Glutamatergic neuron (in vitro differentiated cells): ENCODE results near the gene COG6. TPM values are rescaled to one million over a fixed set of nuclear protein-coding genes. Genes with fewer than 3 reads are reported as not detected.
A peak's percentile ranks its signal among the peaks of the same experiment; 100 is the strongest.

Experiments used
- DNase-seq: peaks from one replicate; pipeline ENCODE4 v3.0.0; 2022
- H3K27ac Mint-ChIP-seq: one replicate; pipeline ENCODE4 v1.8.0; 2020; ENCODE audit warnings: mild to moderate bottlenecking, mixed read lengths, inconsistent platforms; ENCODE audit not compliant: unreplicated experiment
- H3K27me3 Mint-ChIP-seq: one replicate; pipeline ENCODE4 v1.8.0; 2020; ENCODE audit warnings: mild to moderate bottlenecking, moderate library complexity, mixed read lengths, inconsistent platforms; ENCODE audit not compliant: unreplicated experiment
- H3K36me3 Mint-ChIP-seq: one replicate; pipeline ENCODE4 v1.8.0; 2020; ENCODE audit warnings: mild to moderate bottlenecking, mixed read lengths, inconsistent platforms; ENCODE audit not compliant: unreplicated experiment
- H3K4me1 Mint-ChIP-seq: one replicate; pipeline ENCODE4 v1.8.0; 2020; ENCODE audit warnings: mild to moderate bottlenecking, low read depth, mixed read lengths, inconsistent platforms; ENCODE audit not compliant: unreplicated experiment
- H3K4me3 Mint-ChIP-seq: one replicate; pipeline ENCODE4 v1.8.0; 2020; ENCODE audit warnings: mild to moderate bottlenecking, mixed read lengths, inconsistent platforms; ENCODE audit not compliant: unreplicated experiment
- H3K9me3 Mint-ChIP-seq: one replicate; pipeline ENCODE4 v1.8.0; 2020; ENCODE audit warnings: mild to moderate bottlenecking, moderate library complexity, mixed read lengths, inconsistent platforms; ENCODE audit not compliant: unreplicated experiment
- total RNA-seq: library from RNA; stranded (reverse); fragmentation: NEBNext Ultra II Directional; extraction: Animal tissue kit (Norgen Biotek cat#: 25700); gene quantifications from one replicate; pipeline ENCODE4 v1.2.1, GENCODE V29; 2021; ENCODE audit not compliant: unreplicated experiment
- TF ChIP-seq, protein P1 (sequence below): fragments of 200-600 bp; sonication (generic); IDR thresholded peaks from one replicate; pipeline ENCODE4 v1.5.0; 2021; ENCODE audit not compliant: partially characterized antibody, unreplicated experiment

Gene COG6
- total RNA-seq, 1 donor from 2014 or later = 25.5 TPM

DNA sequence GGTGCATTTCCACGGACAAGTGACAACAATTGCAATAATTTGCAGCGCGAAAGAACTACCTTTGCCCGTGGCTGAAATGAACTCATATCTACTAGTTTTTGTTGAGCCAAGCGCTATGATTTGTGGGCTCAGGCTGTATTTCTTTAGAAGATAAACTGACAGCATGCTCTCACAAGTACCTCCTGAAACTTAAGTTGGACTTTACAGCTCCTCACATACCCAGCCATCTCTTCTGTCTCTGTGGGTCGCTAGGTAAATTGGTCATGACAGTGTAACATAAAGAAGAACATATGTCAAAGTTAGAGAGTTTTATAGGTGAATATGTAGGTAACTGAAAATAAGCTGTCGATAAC, 839 bp downstream of the COG6 start:
- DNase-seq = no peak
- H3K27me3 Mint-ChIP-seq = peaks cover 8% of the 10 kb centered on the region
- peak overlapping the region; percentile 10 for H3K27ac Mint-ChIP-seq

DNA sequence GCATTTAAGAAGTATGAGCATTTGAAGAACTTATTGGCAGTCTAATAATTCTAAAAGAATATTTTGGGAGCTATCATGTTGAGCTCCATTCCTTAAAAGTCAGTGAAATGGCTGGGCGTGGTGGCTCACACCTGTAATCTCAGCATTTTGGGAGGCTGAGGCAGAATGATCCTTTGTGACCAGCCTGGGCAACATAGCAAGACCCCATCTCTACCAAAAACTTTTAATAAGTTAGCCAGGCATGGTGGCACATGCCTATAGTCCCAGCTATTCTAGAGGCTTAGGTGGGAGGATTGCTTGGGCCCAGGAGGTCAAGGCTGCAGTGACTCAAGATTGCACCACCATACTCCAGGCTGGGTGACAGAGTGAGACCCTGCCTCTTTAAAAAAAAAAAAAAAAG, 8.0 kb downstream of the COG6 start:
- Mint-ChIP-seq H3K4me3 (no peak overlapping the region), H3K27ac (no peak overlapping the region), H3K36me3 (no peaks in the 10 kb centered on the region), H3K4me1 (no peaks in the 10 kb centered on the region), H3K9me3 (no peaks in the 10 kb centered on the region), H3K27me3 (no peaks in the 10 kb centered on the region)
- DNase-seq = no peak
- TF ChIP-seq, protein P1, sequence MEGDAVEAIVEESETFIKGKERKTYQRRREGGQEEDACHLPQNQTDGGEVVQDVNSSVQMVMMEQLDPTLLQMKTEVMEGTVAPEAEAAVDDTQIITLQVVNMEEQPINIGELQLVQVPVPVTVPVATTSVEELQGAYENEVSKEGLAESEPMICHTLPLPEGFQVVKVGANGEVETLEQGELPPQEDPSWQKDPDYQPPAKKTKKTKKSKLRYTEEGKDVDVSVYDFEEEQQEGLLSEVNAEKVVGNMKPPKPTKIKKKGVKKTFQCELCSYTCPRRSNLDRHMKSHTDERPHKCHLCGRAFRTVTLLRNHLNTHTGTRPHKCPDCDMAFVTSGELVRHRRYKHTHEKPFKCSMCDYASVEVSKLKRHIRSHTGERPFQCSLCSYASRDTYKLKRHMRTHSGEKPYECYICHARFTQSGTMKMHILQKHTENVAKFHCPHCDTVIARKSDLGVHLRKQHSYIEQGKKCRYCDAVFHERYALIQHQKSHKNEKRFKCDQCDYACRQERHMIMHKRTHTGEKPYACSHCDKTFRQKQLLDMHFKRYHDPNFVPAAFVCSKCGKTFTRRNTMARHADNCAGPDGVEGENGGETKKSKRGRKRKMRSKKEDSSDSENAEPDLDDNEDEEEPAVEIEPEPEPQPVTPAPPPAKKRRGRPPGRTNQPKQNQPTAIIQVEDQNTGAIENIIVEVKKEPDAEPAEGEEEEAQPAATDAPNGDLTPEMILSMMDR = no peak

More for the DNA sequence above, 839 bp downstream of the COG6 start:
- H3K4me3 Mint-ChIP-seq = peak overlapping the region; percentile 98
- no peaks in the 10 kb centered on the region for H3K36me3 Mint-ChIP-seq
- peaks cover 5% of the 10 kb centered on the region for H3K9me3 Mint-ChIP-seq
- TF ChIP-seq, protein P1 = no peak
- peaks cover 1% of the 10 kb centered on the region for H3K4me1 Mint-ChIP-seq

DNA sequence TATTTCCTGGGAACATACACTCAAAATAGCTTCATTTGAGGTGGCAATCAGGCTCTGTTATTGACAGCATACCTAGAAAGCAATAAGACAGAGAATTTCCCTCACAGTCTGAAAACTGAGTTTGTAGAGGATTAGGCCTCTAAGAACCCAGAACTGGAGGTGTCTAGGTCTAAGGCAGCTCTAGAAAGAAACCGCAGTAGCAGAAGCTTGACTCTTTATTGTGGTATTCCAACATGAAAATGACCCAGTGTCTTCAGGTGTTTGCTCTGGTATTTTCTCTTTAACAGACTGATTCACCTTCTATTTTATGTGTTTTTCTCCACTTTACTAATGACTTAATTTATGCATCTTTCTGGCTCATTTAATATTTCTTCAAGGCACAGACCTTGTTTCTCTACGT, 8.5 kb downstream of the COG6 start:
- H3K4me3 Mint-ChIP-seq = no peak overlapping the region
- no peak for DNase-seq
- no peak overlapping the region for H3K27ac Mint-ChIP-seq
- no peaks in the 10 kb centered on the region for H3K27me3 Mint-ChIP-seq
- H3K36me3 Mint-ChIP-seq = no peaks in the 10 kb centered on the region
- H3K9me3 Mint-ChIP-seq = no peaks in the 10 kb centered on the region
- H3K4me1 Mint-ChIP-seq = no peaks in the 10 kb centered on the region
- TF ChIP-seq, protein P1 = no peak

DNA sequence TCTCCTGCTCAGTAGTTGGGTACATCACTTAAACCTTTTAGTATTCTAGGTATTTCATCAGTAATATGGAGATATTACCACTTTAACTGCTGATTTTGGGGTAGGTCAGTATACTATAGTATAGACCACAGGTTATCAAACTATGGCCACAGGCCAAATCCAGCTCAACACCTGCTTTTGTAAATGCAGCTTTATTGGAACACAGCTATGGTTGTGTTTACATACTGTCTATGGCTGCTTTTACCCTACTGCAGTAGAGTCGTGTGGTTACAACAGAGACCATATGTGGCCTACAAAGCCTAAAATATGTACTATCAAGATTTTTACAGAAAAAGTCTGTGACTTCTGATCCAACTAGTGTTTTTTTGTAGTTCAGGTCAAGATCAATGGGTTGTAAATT, 10.3 kb downstream of the COG6 start:
- no peaks in the 10 kb centered on the region for H3K36me3 Mint-ChIP-seq
- no peaks in the 10 kb centered on the region for H3K4me1 Mint-ChIP-seq
- no peaks in the 10 kb centered on the region for H3K27me3 Mint-ChIP-seq
- H3K27ac Mint-ChIP-seq = no peak overlapping the region
- no peak for DNase-seq
- TF ChIP-seq, protein P1 = no peak
- no peak overlapping the region for H3K4me3 Mint-ChIP-seq
- no peaks in the 10 kb centered on the region for H3K9me3 Mint-ChIP-seq

DNA sequence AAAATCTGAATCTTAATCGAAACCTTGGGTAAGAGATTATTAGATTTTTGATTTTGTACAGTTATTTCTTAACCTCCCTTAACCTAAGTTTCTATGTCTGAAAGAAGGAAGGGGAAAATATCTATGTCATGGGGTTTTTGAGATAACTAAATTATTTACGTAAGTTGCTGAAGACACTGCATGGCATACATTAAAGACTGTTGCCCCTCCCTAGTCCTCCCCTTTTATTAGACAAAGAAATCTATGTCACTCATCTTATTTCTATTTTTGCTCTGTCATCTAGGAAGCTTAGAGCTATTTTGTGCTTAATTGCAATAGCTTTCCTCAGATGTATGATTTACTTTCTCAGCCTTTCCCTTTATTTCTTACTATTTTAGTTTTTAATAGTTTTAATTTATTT, 15.0 kb downstream of the COG6 start:
- no peaks in the 10 kb centered on the region for H3K36me3 Mint-ChIP-seq
- no peaks in the 10 kb centered on the region for H3K9me3 Mint-ChIP-seq
- no peak overlapping the region for H3K4me3 Mint-ChIP-seq
- no peaks in the 10 kb centered on the region for H3K4me1 Mint-ChIP-seq
- H3K27me3 Mint-ChIP-seq = no peaks in the 10 kb centered on the region
- TF ChIP-seq, protein P1 = no peak
- H3K27ac Mint-ChIP-seq = no peak overlapping the region
- no peak for DNase-seq
